RPMI7951 (cell line): Measurements from ENCODE around the gene APOBEC3G. TPM values are rescaled to one million over a fixed set of nuclear protein-coding genes. Genes with fewer than 3 reads are reported as not detected.
"Not testable (repeated sequence)": the region's sequence is repeated elsewhere in the genome, so short reads cannot be mapped to it uniquely, and the experiment has no call there.

Experiments
- DNase-seq: peaks from one replicate; pipeline ENCODE4 v3.0.0-alpha.2; 2012; ENCODE audit warnings: low read depth
- total RNA-seq: library from RNA; depleted of rRNA; stranded (reverse); fragments of >200 nt; shearing (Covaris generic); gene quantifications from 2 replicates; pipeline ENCODE4 v1.2.3, GENCODE V29; 2014; rRNA removed

Gene APOBEC3G
- total RNA-seq, result 54.8 and 63.6 TPM in 2 replicates

- peak; percentile 85 for DNase-seq
Measured at GRCh38 chr22:39077026-39077840, at the start of gene APOBEC3G. TSS of gene APOBEC3G (plus strand) at chr22:39077275. CDS start at chr22:39077362, 87 bp downstream.

GRCh38 chr22:39027717-39028116 lies 49.4 kb upstream of the APOBEC3G start:
- no peak for DNase-seq

- DNase-seq, result no peak
Measured at GRCh38 chr22:39028281-39028680, 48.8 kb upstream of the APOBEC3G start.

GRCh38 chr22:39029227-39029626 lies 47.8 kb upstream of the APOBEC3G start:
- DNase-seq, result no peak

GRCh38 chr22:39030705-39031104 lies 46.4 kb upstream of the APOBEC3G start:
- no peak for DNase-seq

GRCh38 chr22:39031434-39032295 lies 45.4 kb upstream of the APOBEC3G start:
- not testable (repeated sequence) for DNase-seq

- not testable (repeated sequence) for DNase-seq
Measured at GRCh38 chr22:39037071-39037470, 40.0 kb upstream of the APOBEC3G start.

- no peak for DNase-seq
Measured at GRCh38 chr22:39039306-39040126, 37.6 kb upstream of the APOBEC3G start.

- not testable (repeated sequence) for DNase-seq
Measured at GRCh38 chr22:39040155-39040537, 36.9 kb upstream of the APOBEC3G start.

- peak; percentile 75 for DNase-seq
Measured at GRCh38 chr22:39040538-39041296, 36.4 kb upstream of the APOBEC3G start, which contains the start of gene APOBEC3F. TSS of gene APOBEC3F (plus strand) at chr22:39040864. CDS start at chr22:39040961, 97 bp downstream.

GRCh38 chr22:39041908-39042307 lies 35.2 kb upstream of the APOBEC3G start:
- DNase-seq, result no peak

- not testable (repeated sequence) for DNase-seq
Measured at GRCh38 chr22:39043063-39043462, 34.0 kb upstream of the APOBEC3G start.

- DNase-seq, result not testable (repeated sequence)
Measured at GRCh38 chr22:39045136-39045535, 31.9 kb upstream of the APOBEC3G start.

- DNase-seq, result not testable (repeated sequence)
Measured at GRCh38 chr22:39049486-39049885, 27.6 kb upstream of the APOBEC3G start.

GRCh38 chr22:39051844-39052495 lies 25.1 kb upstream of the APOBEC3G start:
- not testable (repeated sequence) for DNase-seq

- no peak for DNase-seq
Measured at GRCh38 chr22:39055658-39056057, 21.4 kb upstream of the APOBEC3G start.

GRCh38 chr22:39061290-39061689 lies 15.8 kb upstream of the APOBEC3G start:
- DNase-seq, result not testable (repeated sequence)

- peak; percentile 41 for DNase-seq
Measured at GRCh38 chr22:39061951-39062350, 15.1 kb upstream of the APOBEC3G start.

GRCh38 chr22:39063904-39064303 lies 13.2 kb upstream of the APOBEC3G start:
- DNase-seq, result not testable (repeated sequence)
